Duodenal mucosa (tissue), 2 donors: ENCODE results near the gene ATG7.

Source experiments
- H3K27ac ChIP-seq: one replicate; pipeline ENCODE4 v1.7.0; 2013; ENCODE audit warnings: low read depth, low read length
- H3K27me3 ChIP-seq, 2 donors: one replicate each; pipeline ENCODE4 v1.7.0; 2013; ENCODE audit warnings: low read length in 2 of 2, control low read depth in 1 of 2; ENCODE audit not compliant: insufficient read depth in 2 of 2, control insufficient read depth in 1 of 2
- H3K36me3 ChIP-seq, 2 donors: one replicate each; pipeline ENCODE4 v1.7.0; 2013; ENCODE audit warnings: low read length in 2 of 2, control low read depth in 1 of 2; ENCODE audit not compliant: insufficient read depth in 2 of 2, control insufficient read depth in 1 of 2
- H3K4me1 ChIP-seq, 2 donors: one replicate each; pipeline ENCODE4 v1.7.0; 2013; ENCODE audit warnings: low read length in 2 of 2, control low read depth in 1 of 2; ENCODE audit not compliant: insufficient read depth in 2 of 2, control insufficient read depth in 1 of 2
- H3K4me3 ChIP-seq, 2 donors: one replicate each; pipeline ENCODE4 v1.7.0; 2013; ENCODE audit warnings: low read length in 2 of 2, low read depth in 1 of 2
- H3K9ac ChIP-seq, 2 donors: one replicate each; pipeline ENCODE4 v1.7.0; 2013; ENCODE audit warnings: low read length in 2 of 2, low read depth in 1 of 2
- H3K9me3 ChIP-seq, 2 donors: one replicate each; pipeline ENCODE4 v1.7.0; 2013; ENCODE audit warnings: low read length in 2 of 2, control low read depth in 1 of 2; ENCODE audit not compliant: control insufficient read depth in 1 of 2

The ATG7 gene

DNA sequence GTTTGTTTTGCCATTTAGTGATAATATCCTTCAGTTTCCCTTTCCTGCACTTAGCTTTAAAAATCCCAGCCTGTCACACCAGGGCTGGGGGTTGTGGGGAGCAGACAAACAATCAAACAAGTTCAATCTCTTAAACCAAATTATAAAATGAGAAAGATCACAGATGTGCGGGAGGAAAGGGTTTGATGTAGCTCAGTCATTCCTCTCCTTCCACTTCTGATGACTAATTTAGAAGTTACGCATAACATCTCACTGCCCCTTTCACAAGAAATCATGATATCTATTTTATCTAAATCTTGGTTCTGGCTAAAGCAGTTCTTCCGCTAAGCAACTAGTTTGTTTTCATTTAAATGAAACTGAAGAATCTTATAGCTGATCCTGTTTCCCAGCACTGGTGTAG lies 34.1 kb upstream of the ATG7 start:
- H3K4me1 ChIP-seq: no peaks in the 10 kb centered on the region
- H3K4me3 ChIP-seq: no peak overlapping the region
- peaks cover 0 to 5% of the 10 kb centered on the region in 2 donors for H3K9me3 ChIP-seq
- H3K9ac ChIP-seq: no peak overlapping the region
- H3K36me3 ChIP-seq: no peaks in the 10 kb centered on the region
- no peak overlapping the region for H3K27ac ChIP-seq
- no peaks in the 10 kb centered on the region for H3K27me3 ChIP-seq

DNA sequence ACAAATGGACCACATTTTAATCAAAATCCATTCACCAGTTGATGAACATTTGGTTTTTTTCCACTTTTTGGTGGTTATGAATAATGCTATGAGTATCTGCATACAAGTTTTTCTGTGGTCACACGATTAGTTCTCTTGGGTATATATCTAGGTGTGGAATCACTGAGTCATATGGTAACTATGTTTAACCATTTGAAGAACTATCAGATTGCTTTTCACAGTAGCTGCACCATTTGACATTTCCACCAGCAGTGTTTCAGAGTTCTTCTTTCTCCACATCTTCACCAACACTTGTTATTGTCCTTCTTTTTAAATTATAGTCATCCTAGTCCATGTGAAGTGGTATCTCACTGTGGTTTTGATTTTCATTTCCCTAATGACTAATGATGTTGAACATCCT lies 33.3 kb upstream of the ATG7 start:
- no peaks in the 10 kb centered on the region for H3K36me3 ChIP-seq
- H3K27me3 ChIP-seq: no peaks in the 10 kb centered on the region
- H3K9ac ChIP-seq: no peak overlapping the region
- no peak overlapping the region for H3K4me3 ChIP-seq
- H3K4me1 ChIP-seq: no peaks in the 10 kb centered on the region
- no peak overlapping the region for H3K27ac ChIP-seq
- peaks cover 0 to 5% of the 10 kb centered on the region in 2 donors for H3K9me3 ChIP-seq

DNA sequence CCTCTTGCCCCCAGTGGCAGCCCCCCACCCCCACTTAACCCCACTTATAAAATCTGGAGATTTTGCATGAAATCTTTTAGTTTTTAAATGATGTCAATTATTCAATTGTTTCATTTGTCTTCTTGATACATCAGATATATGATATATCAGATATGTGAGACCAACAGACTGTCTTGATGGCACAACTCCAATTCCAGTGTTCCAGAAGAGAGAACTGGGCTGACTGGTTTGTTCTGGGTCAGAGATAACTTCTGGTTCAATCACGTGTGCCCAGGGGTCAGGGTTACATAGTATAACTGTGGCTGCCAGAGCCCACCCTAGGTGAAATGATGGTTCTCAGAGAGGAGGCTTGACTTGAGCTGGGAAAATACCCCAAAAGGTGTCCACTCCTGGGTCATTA lies 32.4 kb upstream of the ATG7 start:
- H3K36me3 ChIP-seq: no peaks in the 10 kb centered on the region
- peaks cover 0 to 5% of the 10 kb centered on the region in 2 donors for H3K9me3 ChIP-seq
- H3K4me3 ChIP-seq: no peak overlapping the region
- H3K4me1 ChIP-seq: no peaks in the 10 kb centered on the region
- no peak overlapping the region for H3K27ac ChIP-seq
- H3K27me3 ChIP-seq: no peaks in the 10 kb centered on the region
- H3K9ac ChIP-seq: no peak overlapping the region

DNA sequence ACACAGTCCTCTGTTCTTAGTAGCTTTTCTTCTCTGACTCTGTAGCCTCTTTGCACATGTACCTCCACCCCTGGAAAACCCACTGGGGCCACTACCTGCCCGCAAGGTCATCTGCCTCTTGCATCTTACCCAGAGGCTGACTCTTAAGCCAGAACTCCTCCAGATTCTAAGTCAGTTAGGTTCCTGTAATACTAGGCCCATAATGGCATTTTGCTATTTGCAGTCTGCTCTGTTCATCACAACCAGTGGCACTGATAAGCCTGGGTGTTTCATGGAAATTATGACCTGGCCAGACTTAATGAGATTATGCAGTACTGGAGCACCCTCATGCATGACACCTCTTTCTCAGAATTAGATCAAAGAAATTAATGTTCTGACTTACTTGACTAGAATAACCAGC lies 31.7 kb upstream of the ATG7 start:
- no peak overlapping the region for H3K4me3 ChIP-seq
- no peaks in the 10 kb centered on the region for H3K36me3 ChIP-seq
- H3K4me1 ChIP-seq: no peaks in the 10 kb centered on the region
- H3K9me3 ChIP-seq: peaks cover 0 to 5% of the 10 kb centered on the region in 2 donors
- no peak overlapping the region for H3K9ac ChIP-seq
- H3K27me3 ChIP-seq: no peaks in the 10 kb centered on the region
- H3K27ac ChIP-seq: no peak overlapping the region

DNA sequence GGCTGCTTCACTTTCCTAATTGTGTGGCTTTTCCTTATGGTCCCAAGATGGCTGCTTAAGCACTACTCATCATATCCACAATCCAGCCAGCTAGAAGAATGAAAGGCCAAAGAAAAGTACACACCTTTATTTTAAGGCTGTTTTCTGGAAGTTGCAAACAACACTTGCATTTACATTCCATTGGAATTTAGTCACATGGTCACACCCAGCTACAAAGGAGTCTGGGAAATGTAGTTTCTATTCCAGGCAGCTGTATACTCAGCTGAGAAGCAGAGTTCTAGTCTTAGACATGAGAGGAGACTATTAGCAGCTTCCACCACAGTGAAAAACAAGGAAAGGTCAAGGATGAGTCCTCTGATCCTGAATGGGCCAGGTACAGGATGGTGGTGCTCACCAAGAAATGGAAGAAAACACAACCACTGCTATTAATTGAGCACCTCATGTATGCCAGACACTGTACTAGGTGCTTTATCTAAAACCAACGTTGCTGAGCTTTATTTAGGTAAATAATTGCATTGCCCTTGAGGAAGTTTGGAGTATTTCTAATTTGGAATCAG lies 28.0 kb upstream of the ATG7 start:
- Histone ChIP-seq H3K36me3 (no peaks in the 10 kb centered on the region), H3K9ac (no peak overlapping the region), H3K9me3 (no peaks in the 10 kb centered on the region), H3K27ac (no peak overlapping the region), H3K27me3 (no peaks in the 10 kb centered on the region), H3K4me3 (no peak overlapping the region), H3K4me1 (no peaks in the 10 kb centered on the region)

DNA sequence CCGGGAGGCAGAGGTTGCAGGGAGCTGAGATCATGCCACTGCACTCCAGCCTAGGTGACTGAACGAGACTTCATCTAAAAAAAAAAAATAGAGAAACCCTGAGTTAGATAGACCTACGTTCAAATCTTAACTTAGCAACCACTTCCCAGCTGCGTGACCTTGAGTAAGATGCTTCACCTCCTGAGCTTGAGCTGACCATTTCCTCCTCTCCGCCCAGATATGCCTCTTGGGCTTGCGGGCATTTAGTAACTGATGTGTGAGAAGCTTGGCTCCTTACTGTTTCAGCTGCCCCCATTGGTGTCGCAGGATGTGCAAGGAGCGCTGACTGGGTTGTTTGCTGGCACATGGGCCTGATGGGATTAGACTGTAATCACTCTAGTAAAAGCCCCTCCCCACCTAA lies 26.9 kb upstream of the ATG7 start:
- Histone ChIP-seq H3K27me3 (no peaks in the 10 kb centered on the region), H3K4me1 (no peaks in the 10 kb centered on the region), H3K4me3 (no peak overlapping the region), H3K36me3 (no peaks in the 10 kb centered on the region), H3K9ac (no peak overlapping the region), H3K27ac (no peak overlapping the region), H3K9me3 (no peaks in the 10 kb centered on the region)

DNA sequence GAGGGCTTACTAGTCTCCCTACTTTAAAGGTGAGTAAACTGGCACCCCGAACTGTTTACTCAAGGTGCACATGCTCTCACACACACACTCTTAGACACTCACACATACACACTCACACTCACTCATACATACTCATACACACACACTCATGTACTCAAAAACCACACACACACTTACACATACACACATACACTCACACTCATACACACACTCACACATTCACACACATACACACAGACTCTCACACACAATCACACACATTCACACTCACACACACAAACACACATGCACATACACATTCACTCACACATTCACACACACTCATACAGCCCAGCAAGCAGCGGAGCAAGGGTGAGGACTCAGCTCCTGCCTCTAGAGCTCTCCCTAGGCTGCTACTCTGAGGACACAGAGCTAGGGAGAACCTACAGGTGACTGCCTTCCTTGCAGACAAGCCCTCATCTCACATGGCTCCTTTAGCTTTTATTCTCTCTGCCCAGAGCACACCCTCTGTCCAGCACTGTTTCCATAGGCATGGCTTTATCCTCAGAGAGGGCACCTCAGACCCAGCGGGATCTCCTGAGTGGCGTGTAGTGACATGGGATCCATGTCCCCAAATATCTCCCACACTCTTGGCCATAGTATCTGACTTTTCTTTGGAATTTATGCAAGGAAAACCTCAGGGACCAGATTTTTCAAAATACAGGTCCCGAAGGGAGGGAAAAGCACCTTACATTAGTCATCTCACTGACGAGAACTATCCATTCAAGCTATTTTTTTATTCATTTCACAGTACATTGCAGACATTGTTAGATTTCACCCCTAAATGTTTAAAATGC lies 26.2 kb upstream of the ATG7 start:
- Histone ChIP-seq H3K4me1 (no peaks in the 10 kb centered on the region), H3K27ac (no peak overlapping the region), H3K27me3 (no peaks in the 10 kb centered on the region), H3K4me3 (no peak overlapping the region), H3K9me3 (no peaks in the 10 kb centered on the region), H3K9ac (no peak overlapping the region), H3K36me3 (no peaks in the 10 kb centered on the region)

DNA sequence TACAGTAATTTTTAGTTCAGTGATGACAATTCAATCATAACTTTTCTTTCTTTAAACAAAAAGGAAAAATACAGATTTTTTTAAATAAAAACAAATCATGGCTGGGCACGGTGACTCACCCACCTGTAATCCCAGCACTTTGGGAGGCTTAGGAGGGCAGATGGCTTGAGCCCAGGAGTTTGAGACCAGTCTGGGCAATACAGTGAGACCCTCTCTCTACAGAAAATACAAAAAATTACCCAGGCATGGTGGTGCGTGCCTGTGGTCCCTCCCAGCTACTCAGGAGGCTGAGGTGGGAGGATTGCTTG lies 25.6 kb upstream of the ATG7 start:
- no peaks in the 10 kb centered on the region for H3K36me3 ChIP-seq

DNA sequence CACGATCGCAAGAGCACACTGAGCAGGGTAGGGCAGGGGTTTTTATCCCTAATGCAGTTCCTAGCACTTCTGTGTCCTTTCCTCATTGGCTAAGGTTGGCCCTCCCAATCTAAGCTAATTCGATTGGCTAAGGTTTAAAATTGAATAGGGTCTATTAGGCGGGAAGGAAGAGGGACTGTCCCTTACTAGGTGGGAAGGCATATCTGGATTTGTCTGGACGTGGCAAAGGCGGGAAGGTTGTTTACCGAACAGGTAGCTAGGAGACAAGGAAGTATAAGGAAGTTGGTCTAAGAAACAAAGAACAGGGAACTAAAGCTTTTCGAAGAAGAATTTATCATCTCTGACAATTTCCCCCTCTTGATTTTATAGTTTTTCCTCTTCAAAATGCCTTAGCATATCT lies 24.8 kb upstream of the ATG7 start:
- Histone ChIP-seq H3K4me3 (no peak overlapping the region), H3K27ac (no peak overlapping the region), H3K9me3 (no peaks in the 10 kb centered on the region), H3K4me1 (no peaks in the 10 kb centered on the region), H3K36me3 (no peaks in the 10 kb centered on the region), H3K9ac (no peak overlapping the region), H3K27me3 (no peaks in the 10 kb centered on the region)

More for the DNA sequence above, 25.6 kb upstream of the ATG7 start:
- Histone ChIP-seq H3K9ac (no peak overlapping the region), H3K27ac (no peak overlapping the region), H3K27me3 (no peaks in the 10 kb centered on the region), H3K9me3 (no peaks in the 10 kb centered on the region), H3K4me3 (no peak overlapping the region), H3K4me1 (no peaks in the 10 kb centered on the region)

DNA sequence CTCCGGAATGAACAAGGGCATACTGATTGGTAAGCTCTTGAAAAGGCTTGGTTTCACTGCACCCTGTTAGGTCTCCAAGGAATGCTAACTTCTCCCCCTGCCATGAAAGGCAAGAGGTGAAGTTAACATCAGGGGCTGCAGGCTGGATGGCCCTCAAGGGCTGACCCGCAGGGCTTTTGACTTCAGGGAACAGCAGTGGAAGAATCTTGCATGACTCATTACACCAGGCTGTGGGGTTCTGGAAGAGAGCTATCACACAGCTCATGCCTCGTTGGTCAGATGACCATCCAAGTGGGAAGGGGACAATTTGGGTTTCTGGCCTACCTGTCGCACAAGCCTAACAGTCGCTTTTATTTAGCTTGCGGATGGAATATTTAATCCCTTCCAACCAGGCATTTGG lies 23.6 kb upstream of the ATG7 start:
- H3K4me1 ChIP-seq: no peaks in the 10 kb centered on the region
- no peak overlapping the region for H3K4me3 ChIP-seq
- H3K9ac ChIP-seq: no peak overlapping the region
- no peaks in the 10 kb centered on the region for H3K36me3 ChIP-seq
- no peaks in the 10 kb centered on the region for H3K9me3 ChIP-seq
- no peaks in the 10 kb centered on the region for H3K27me3 ChIP-seq
- no peak overlapping the region for H3K27ac ChIP-seq
